ENCODE results near the gene MBLAC1.
A peak's percentile ranks its signal among the peaks of the same experiment; 100 is the strongest.

MBLAC1 gene

DNA sequence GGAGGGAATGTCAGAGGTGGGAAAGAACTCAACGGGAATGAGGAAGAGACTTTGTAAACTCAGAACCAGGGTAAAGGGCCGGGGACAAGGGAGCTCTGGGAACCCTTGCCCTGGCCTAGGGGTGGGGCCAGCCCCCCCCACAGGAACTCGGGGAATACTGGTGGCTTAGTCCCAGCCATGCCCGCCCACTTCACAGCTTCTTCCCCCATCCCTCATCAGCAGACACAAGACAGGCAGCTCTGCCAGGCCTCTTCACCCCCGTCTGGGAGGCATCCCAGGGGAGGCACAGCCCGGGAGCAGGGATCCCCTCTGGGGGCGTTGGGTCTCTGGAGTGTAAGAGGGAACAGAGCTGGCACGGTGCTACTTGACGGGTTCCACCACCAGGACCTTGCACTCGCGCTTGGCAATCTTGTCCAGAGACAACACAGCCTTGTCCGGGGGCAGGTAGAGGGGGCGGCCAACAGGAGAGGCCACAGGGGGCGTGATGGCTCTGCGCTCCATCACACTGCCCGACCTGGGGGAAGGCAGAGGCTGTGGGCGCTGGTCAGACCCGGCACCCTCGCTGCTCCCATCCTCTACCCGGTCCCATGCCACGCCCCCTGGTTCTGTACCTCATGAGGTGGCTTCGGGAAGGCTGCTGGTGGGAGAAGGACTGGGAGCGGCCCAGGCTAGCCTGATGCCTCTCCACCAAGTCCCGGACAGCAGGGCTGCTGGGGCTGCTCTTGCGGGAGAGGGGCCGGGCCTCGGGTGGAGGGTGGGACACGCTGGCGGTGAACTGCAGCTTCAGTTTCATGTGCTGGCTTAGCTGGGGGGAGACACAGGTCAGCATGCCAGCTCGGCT lies 28.1 kb downstream of the MBLAC1 start:
- no peak for DNase-seq (ENCODE audit: low spot score)

DNA sequence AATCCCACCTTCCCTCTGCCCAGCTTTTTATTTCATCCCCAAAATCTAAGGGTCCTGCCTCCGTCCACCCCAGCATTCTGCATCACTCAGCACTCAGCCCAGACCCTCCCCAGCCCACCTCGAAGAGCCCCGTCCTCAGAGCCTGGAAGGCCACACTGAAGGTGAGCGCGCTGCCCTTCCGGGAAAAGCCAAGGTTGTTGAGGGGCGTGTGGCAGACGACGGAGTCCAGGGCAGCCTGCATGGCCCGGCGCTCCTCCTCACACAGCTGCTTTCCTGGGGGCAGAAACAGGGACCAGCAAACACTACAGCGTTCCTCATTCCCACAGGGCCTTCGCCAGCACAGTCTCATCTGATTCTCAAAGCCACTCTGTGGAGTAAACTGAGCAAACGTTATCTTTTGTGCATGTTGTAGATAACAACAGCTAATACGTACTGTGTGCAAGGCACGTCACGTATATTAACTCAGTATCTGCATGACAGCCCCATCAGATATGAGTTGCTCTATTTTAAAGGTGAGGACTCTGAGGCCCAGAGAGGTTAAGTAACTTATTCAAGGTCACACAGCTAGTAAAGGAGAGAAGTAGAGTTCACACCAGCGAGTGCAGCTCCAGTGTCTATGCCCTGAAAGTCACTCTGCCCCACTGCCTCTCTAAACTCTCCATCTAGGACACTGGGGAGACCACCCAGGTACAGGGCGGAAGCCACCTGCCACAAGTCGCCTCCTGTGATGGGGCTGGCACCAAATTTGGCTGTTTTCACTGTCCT lies 29.0 kb downstream of the MBLAC1 start:
- no peak for DNase-seq (ENCODE audit: low spot score)

DNA sequence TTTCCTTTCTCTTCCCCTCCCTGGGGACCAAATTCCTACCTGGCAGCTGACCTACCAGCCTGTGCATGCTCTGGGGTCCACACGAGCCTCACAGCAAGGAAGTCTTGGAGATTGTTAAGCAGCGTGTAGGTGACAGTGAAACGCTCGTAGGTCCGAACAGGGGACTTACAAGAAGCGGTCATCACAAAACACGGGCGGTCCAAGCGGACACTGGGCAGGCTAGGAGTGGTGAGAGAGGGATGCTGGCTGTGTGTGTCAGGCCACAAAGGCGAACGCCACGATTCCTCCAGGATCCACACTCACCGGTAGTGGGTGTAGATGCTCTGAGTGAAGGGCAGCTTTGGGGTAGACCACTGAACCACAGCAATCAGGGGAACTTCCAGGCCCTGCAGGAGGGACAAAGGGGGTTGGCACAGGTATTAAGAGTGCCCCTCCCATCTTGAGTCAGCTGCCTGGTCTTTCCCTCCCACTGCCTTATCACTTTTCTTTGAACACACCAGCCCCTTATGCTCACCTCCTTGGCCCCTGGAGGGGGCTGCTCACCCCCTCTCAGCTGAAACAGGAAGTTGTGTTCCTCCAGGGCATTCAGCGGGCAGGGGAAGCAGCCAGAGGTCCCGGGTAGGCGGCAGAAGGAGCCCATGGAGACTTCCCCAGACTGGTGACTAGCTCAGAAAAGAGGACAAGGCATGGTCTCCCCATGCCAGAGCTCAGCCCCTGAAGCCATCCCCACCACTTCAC lies 29.7 kb downstream of the MBLAC1 start:
- no peak for DNase-seq (ENCODE audit: low spot score)

DNA sequence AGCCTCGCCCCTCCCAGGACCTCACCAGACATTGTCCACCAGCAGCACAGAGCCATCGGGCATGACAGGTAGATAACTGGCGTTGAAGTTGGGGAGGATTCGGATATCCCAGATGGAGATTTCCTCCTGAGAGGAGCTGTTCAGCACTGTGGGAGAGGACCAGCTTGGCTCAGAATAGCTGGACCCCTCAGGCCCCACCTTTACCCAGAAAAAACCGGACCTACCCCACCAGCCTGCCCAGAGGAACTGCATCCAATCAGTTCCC lies 30.2 kb downstream of the MBLAC1 start:
- no peak for DNase-seq (ENCODE audit: low spot score)

DNA sequence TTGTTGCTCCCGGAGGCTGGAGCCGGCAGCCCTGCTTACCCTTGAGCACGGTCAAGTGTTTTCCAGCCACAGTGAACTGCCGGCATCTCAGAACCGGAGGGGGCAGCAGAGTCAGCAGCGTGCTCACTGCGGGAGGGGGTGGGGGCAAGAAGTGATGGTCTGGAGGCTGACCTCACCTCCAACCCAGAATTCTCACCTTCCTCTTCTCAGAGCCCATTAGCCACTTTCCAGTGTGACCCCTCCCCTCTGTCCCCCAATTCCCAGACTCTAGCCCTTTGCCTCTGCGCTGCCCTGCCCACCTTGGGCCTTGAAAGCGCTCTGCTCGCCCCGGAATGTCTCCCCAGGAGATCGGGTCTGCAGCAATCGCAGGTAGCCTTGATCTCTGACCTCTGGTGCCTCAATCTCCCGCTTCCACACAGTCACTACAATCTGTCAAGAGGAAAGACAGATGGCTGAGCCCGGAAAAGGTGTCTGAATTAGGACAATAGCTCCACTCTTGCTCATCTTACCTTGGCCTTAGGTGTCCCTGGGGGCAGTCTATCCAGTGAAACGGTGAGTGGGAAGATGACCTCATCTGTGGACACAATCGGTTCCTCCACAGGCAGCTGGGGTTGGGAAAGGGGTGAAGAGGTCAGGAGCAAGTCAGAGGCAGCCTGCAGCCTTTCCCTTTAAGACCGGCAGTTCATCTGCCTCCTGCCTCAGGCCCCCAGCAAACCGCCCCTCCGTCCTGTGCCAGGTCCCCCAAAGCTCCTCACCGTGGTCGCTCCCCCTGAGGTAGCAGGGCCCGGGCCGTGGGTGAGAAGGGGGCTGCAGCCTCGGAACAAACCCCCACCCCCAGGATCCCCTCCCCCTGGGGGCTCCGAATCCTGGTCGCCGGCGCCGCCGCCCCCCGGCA lies 30.8 kb downstream of the MBLAC1 start:
- peak; percentile 87 for DNase-seq (ENCODE audit: low spot score)

DNA sequence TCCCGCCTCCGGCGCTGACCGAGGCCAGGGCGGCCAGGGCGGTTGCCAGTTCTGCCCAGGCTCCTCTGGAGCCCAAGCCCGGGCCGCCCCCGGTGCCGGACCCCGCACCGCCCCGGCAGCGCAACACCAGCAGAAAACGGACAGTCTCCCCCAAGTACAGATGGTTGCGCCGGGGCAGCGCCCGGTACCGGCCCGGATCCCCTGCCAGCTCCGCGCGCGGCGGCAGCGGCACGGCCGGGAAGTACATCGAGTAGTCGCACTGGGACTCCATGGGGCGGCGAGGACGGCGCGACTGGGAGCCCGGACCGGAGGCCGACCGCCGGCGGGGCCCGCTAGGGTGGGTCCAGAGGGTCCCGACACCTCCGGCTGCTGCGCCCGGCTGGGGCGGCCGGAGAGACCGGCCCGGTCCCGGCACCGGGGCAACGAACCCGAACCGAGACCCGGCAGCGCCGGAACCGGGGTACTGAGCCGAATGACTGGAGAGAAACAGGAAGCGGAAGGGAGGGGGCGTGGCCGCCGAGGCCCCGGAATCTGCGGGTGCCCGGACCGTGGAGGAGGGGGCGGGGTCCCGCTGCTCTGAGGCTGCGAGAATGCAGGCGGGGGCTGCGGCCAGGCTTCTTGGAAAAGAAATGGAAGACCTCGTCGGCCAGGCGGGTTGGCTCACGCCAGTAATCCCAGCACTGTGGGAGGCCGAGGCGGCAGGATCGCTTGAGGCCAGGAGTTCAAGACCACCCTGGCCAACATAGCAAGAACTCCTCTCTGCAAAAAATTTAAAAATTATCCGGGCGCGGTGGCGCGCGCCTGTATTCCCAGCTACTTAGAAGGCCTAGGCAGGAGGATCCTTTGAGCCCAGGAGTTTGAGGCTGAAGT lies 31.7 kb downstream of the MBLAC1 start, which contains the start of gene TRAPPC14:
TRAPPC14 (minus strand) TSS at position 495 of the 870 bp plus-strand sequence; CDS start at position 271, 224 bp downstream.
- DNase-seq (ENCODE audit: low spot score) = peak; percentile 97

DNA sequence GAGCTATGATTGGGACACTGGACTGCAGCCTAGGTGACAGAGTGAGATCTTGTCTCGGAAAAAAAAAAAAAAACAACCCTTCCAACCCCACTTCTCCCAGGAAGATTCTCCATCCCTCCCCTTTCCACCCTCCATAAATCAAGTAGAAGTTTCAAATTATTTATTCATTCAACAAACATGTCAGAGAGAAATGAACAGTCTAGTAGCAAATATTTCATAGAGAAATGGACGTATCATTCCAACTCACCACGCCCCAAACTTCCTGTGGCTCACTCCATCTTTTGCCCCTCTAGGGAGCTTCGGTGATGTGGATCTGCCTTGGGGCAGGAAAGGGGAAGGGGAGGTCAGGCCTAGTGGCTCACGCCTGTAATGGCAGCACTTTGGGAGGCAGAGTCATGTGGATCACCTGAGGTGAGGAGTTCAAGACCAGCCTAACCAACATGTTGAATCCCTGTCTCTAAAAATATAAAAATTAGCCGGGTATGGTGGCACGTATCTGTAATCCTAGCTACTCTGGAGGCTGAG lies 32.4 kb downstream of the MBLAC1 start:
- DNase-seq (ENCODE audit: low spot score) = no peak

DNA sequence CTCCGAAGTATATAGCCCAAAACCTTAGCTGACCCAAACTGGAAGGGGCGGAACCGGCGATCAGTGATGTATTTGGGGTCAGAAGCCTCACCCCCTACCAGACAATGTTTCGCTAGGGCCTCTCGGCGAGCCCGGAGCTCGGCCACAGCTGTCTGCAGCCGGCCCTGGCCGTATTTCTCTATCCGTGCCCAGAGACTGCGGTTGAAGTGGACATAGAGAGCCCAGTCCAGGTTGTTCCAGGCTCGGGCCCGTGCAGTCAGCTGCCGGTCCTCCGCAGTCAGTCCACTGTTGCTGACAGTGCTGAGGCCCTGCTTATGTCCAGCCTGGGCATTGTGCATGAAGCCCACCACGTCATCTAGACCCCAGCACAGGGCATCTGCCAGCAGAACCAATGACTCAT lies 33.3 kb downstream of the MBLAC1 start:
- DNase-seq (ENCODE audit: low spot score) = no peak

DNA sequence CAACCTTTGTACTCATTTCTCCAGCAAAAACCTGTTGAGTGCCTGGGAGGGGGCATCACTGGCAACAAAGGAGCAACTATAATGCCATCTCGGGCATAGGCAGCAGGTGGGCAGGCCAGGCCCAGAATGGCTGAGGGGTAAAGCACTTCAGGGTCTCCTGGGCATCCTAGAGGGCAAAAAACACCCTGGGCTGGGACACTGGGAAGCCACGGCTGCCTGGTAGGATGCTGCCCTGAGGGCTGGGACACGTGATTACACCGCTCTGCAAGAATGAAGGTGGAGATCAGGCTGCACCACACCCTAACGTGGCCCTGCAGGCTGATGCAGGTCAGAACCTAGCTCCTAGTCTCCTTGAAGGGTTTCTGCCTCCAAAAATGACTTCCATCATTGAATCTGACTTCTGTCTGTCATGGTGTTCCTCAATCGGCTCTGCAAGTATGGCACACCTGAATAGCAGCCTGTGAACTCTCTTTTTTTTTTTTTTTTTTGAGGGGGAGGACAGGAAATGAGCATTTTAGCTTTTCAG lies 36.3 kb downstream of the MBLAC1 start:
- no peak for DNase-seq (ENCODE audit: low spot score)

DNA sequence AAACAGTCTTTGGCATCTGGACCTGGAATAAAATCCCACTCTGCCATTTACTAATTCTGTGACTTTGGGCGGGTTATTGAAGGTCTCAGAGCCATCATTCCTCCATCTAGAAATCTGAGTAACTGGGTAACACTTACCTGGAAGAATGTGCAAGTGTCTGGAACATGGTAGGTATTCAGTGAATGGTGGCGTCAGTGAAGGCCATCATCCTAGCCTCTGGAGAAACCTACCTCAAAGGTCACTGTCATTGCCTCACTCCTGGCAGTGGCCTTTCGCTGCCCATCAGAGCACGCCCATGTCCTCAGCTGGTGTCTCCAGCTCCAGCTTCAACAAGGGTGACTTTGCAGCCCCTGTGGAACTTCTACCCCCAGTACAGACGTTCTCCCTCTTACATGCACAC lies 37.1 kb downstream of the MBLAC1 start:
- no peak for DNase-seq (ENCODE audit: low spot score)

DNA sequence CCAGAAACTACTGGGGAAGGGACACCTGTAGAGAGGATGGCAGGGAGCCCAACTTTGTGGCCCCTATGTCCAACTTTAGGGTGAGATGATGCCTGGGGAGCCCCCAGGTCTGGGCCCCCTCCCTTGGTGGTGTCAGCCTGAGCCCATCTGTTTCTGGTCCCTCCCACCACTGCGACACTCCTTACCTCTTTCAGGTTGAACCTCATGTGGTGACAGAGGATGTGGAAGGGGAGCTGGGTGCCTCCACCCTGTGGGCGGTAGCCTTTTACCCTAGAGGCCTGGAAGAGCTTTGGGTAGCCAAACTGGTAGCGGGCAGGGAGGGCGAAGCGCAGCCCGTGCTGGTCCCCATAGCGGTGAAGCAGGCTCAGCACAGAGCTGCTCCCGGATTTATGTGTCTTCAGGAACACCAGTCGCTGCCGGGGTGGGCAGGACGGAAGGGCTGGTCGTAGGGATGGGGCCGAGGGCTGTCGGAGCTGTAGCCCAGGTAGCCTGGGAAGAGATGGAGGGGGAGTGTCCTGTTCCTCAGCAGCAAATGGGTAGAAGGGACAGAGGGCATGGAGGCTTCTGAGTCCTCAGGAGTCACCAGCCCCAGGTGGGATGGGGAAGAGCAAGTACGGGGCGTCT lies 39.7 kb downstream of the MBLAC1 start:
- DNase-seq (ENCODE audit: low spot score) = no peak

DNA sequence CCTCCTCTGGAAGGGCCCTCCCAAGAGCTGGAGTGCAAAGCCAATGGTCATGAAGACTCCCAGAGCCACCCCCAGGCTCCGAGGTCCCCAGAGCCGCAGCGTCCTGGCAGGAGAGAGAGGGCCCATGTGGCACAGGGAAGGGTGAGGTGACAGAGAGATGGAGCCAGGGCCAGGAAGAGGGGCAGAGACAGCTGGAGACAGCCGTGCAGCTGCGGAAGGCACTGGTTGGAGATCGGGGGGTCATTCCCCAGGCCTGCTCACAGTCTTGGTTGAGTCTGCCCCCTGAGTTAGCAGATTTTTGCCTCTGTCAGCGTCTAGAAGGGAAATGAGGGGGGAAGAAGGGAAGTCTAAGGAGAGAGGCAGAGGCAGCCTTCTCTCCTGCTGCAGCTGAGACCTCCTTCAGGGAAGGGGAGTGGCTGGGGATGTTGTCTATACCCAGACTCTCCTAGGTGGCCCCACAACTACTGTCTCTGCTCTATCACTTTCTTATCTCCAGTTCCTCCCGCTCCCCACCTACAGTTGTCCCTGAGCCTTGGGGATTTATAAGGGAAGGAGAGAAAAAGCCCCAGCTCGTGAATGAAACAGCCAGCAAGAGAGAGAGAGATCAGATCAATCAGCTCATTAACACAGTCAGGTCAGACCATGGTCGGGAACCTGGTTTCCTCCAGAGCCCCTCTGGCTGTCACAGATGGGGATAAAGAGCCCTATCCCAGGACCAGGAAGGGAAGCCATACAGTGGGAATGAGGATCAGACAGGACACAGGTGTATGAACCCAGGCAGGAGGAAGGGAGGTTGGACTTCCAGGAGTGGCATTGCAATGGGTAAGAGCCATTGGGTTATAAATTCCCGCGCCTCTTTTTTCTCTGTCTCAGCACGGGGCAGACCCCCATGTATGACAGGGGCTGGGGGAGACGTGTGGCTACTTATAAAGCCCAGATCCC lies 40.5 kb downstream of the MBLAC1 start:
- DNase-seq (ENCODE audit: low spot score) = no peak

DNA sequence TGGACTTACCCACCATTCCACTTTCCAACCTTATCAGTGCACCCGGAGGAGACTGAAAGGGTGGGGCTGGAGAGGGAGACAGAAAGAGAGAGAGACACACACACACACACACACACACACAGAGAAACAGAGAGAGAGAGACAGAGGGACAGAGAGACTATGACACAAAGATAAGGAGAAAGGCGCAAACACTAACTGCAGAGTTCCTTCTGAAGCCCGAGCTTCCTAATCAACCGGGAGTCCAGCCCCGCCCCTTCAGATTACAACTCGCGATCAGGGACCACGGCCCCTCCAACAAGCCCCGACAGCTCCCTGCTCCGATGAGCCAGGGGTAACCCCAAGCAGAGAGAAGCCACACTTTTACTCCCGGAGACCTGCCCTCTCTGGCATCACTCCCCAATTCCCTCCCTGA lies 41.2 kb downstream of the MBLAC1 start:
- no peak for DNase-seq (ENCODE audit: low spot score)

DNA sequence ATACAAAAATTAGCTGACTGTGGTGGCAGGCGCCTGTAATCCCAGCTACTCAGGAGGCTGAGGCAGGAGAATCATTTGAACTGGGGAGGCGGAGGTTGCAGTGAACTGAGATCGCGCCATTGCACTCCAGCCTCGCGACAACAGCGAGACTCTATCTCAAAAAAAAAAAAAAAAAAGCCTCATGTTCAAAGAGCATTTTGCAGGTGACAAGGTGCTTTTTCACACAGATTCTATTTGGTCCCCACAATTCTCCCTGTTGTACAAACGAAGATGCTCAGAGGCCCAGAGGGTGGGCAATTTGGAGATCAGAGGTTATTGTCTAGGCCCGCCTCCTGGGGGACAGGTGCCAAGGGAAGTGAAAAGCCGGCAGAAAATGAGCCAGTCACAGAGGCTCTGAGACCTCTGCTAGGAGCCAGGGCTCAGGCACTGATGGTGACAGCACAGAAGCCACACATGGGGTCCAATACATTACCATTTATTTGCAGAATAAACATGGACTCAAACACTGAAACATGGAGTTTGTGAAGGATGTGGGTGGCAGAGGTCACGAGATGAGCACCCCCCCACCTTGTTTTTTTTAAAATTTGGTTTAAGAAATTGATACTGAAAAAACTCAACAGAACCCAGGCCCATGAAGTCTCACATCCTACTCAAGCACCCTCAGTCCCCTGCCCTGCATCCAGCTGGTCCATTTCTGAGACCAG lies 42.5 kb downstream of the MBLAC1 start:
- DNase-seq (ENCODE audit: low spot score) = no peak

DNA sequence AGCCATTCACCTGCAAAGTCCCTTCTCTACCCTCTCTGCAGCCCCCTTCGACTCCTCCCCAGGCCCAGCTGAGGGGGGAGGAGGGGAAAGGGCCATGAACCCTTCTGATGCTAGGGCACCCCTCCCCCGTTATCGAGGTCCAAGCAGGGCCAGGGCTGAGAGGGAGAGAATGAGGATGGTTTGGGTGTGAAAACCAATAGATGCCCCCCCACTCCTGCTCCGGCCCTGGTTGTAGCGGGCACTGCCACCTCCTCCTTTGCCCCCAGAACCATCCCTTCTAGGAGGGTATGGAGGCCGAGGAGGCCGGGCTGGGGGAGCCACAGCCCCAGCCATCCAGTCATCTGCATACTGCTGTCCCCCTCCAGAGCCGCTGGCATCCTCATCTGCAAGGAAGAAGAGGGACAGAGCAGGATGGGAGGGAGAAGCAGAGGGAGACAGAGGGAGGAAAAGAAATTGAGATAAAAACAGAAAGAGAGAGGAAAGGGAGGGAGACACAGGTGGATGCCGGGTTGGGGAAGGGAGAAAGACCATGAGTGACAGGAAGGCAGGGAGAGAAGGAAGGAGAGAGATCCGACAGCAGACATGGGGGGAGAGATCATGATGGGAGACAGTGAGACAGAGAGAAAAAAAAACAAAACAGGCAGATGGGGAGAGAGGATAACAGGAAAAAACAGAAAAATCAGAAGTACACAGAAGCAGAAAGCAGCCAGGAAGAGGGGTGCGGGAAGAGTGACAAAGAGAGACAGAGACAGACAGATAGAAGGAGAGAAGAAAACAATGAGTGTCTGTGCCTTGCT lies 43.5 kb downstream of the MBLAC1 start:
- DNase-seq (ENCODE audit: low spot score) = no peak

DNA sequence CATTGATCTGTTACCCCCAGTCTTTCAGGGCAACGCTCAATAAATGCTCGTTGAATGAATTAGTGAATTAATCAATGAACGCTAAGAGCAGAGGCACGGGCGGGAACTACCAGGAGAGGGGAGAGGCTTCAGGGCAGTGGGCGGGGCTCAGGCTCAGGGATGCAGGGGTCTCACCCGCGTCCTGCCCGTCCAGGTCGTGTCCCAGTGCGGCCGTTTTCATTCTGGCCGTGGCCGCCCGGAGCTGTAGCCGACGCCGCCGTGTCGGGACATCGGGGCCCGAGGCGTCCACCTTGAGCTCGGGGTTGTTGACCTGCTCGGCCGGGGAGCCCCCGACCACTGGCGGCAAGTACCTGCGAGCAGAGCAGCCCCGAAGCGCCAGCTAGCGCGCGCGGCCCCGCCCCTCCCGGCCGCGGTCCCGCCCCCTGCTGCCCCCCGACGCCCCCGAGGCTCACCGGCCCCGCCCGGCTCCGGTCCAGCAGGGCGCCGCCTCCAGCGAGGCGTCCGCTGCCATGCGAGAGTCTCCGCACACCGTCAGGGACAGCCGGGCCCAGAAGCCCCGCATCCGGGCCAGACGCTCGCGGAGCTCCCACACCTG lies 44.4 kb downstream of the MBLAC1 start:
- no peak for DNase-seq (ENCODE audit: low spot score)

DNA sequence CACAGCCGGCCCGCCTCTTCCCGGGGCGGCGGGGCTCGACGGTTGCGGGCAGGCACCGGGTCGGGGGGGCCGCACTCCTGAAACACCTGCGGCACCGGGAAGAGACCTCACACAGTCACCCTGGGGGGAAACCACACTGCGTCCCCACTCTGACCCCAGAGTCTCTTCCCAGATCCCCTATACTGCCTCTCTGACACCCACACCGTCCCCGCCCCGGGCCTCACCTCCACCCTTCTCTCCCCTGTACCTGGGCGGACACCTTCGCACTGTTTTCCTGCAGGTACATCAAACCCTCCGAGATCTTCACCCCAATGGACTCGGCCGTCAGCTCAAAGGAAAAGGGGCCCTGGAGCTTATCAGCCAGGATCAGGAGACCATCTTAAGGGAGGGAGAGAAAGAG lies 45.1 kb downstream of the MBLAC1 start:
- DNase-seq (ENCODE audit: low spot score) = no peak

Measured in HuH-7 (cell line).